ENCODE results near the gene CHRNA4. TPM values are rescaled to one million over a fixed set of nuclear protein-coding genes. Genes with fewer than 3 reads are reported as not detected.
"Not testable (repeated sequence)": the region's sequence is repeated elsewhere in the genome, so short reads cannot be mapped to it uniquely, and the experiment has no call there.

CHRNA4 gene
- total RNA-seq, 6 experiments from 2014 or later: 4.6 to 165 (median 26.8) TPM

- no peaks in the 10 kb centered on the region for H3K4me1 ChIP-seq
- peak in 2 of 4 donors; percentile 3 to 16 for ATAC-seq
- no peaks in the 10 kb centered on the region for H3K9me3 ChIP-seq
- H3K27me3 ChIP-seq: no peaks in the 10 kb centered on the region
- peak in 1 of 3 donors; percentile 44 for DNase-seq
- H3K36me3 ChIP-seq: no peaks in the 10 kb centered on the region
- WGBS (ENCODE audit: insufficient coverage, low coverage, low lambda C conversion rate, missing lambda C conversion rate): 51% methylated on average over 14 of the region's 37 CpGs
- H3K4me3 ChIP-seq: no peak overlapping the region
- intact Hi-C loops (cut with DNase I): no loop called here
- no peak for TF ChIP-seq CTCF (IDR thresholded peaks at IDR 0.05)
- TF ChIP-seq POLR2A (IDR thresholded peaks at IDR 0.05): no peak
- no peak overlapping the region for H3K27ac ChIP-seq
These were observed 17.4 kb downstream of the CHRNA4 start for GRCh38 chr20:63343460-63344445.

- H3K36me3 ChIP-seq: no peaks in the 10 kb centered on the region
- intact Hi-C loops (cut with DNase I): no loop called here
- DNase-seq (peak in 1 of 3 donors; percentile 49), ATAC-seq (no peak)
- no peak overlapping the region for H3K4me3 ChIP-seq
- TF ChIP-seq POLR2A (IDR thresholded peaks at IDR 0.05) (no peak), CTCF (IDR thresholded peaks at IDR 0.05) (no peak)
- H3K27ac ChIP-seq: no peak overlapping the region
- no peaks in the 10 kb centered on the region for H3K27me3 ChIP-seq
- 69% methylated on average over 23 of the region's 59 CpGs for WGBS (ENCODE audit: insufficient coverage, low coverage, low lambda C conversion rate, missing lambda C conversion rate)
- no peaks in the 10 kb centered on the region for H3K9me3 ChIP-seq
- no peaks in the 10 kb centered on the region for H3K4me1 ChIP-seq
These were observed 18.3 kb downstream of the CHRNA4 start for GRCh38 chr20:63342561-63343459.

GRCh38 chr20:63340158-63340688 lies 20.9 kb downstream of the CHRNA4 start:
- H3K27ac ChIP-seq; DNase-seq; H3K27me3 ChIP-seq; H3K4me3 ChIP-seq; H3K4me1 ChIP-seq; H3K36me3 ChIP-seq; intact Hi-C loops (cut with DNase I); ATAC-seq; H3K9me3 ChIP-seq: not testable (repeated sequence)
- 34% methylated on average over 10 of the region's 10 CpGs for WGBS (ENCODE audit: insufficient coverage, low coverage, low lambda C conversion rate, missing lambda C conversion rate)

GRCh38 chr20:63339154-63340094 lies 21.7 kb downstream of the CHRNA4 start:
- WGBS (ENCODE audit: insufficient coverage, low coverage, low lambda C conversion rate, missing lambda C conversion rate): 21% methylated on average over 14 of the region's 14 CpGs
- ATAC-seq; DNase-seq; intact Hi-C loops (cut with DNase I); H3K9me3 ChIP-seq; H3K36me3 ChIP-seq; H3K4me1 ChIP-seq; H3K27ac ChIP-seq; H3K27me3 ChIP-seq; H3K4me3 ChIP-seq: not testable (repeated sequence)

All from right lobe of liver (tissue), 6 donors.